Mesodermal cell (in vitro differentiated cells): Measurements from ENCODE around the gene POPDC3.

ENCODE experiments used
- H3K27ac ChIP-seq: 2 replicates; pipeline ENCODE4 v1.7.0; 2013; ENCODE audit warnings: mild to moderate bottlenecking, low read depth, low read length, moderate library complexity; ENCODE audit not compliant: severe bottlenecking
- H3K36me3 ChIP-seq: 2 replicates; pipeline ENCODE4 v1.7.1; 2013; ENCODE audit warnings: mild to moderate bottlenecking, low read length, moderate library complexity; ENCODE audit not compliant: control insufficient read depth, insufficient read depth
- H3K4me1 ChIP-seq: one replicate; pipeline ENCODE4 v1.7.1; 2013; ENCODE audit warnings: mild to moderate bottlenecking, low read length; ENCODE audit not compliant: insufficient read depth, control insufficient read depth, poor library complexity, severe bottlenecking
- H3K4me3 ChIP-seq: 2 replicates; pipeline ENCODE4 v1.7.0; 2013; ENCODE audit warnings: low read length, control low read depth, mild to moderate bottlenecking; ENCODE audit not compliant: insufficient read depth, poor library complexity, severe bottlenecking; ENCODE audit errors: extremely low read depth
- H3K9me3 ChIP-seq: 2 replicates; pipeline ENCODE4 v1.7.1; 2013; ENCODE audit warnings: mild to moderate bottlenecking, low read length, moderate library complexity; ENCODE audit not compliant: control insufficient read depth
- WGBS, 2 experiments: methylation state at CpG; one replicate each; pipeline ENCODE4 v1.1.5; 2013; ENCODE audit warnings: missing lambda C conversion rate in 2 of 2; ENCODE audit not compliant: insufficient coverage in 2 of 2; 5-methylcytosine and 5-hydroxymethylcytosine counted together

The POPDC3 gene

GRCh38 chr6:105161421-105161820 is 18.4 kb downstream of the POPDC3 start:
- WGBS, 2 experiments, result 87 to 100% methylated on average over 2 to 3 of the region's 4 CpGs
- no peaks in the 10 kb centered on the region for H3K9me3 ChIP-seq
- H3K27ac ChIP-seq, result no peak overlapping the region
- no peaks in the 10 kb centered on the region for H3K4me1 ChIP-seq
- H3K4me3 ChIP-seq, result no peak overlapping the region
- H3K36me3 ChIP-seq, result no peaks in the 10 kb centered on the region

- no peaks in the 10 kb centered on the region for H3K9me3 ChIP-seq
- no peaks in the 10 kb centered on the region for H3K4me1 ChIP-seq
- H3K27ac ChIP-seq, result no peak overlapping the region
- no peak overlapping the region for H3K4me3 ChIP-seq
- no peaks in the 10 kb centered on the region for H3K36me3 ChIP-seq
- WGBS, 2 experiments, result 100% methylated on average over 1 of the region's 3 CpGs; no CpG with 5 or more reads in 1 of the 2 experiments
Measured at GRCh38 chr6:105153676-105154075, 26.1 kb downstream of the POPDC3 start.

GRCh38 chr6:105152880-105153279 is 26.9 kb downstream of the POPDC3 start:
- Histone ChIP-seq H3K4me1 (no peaks in the 10 kb centered on the region), H3K36me3 (no peaks in the 10 kb centered on the region), H3K27ac (no peak overlapping the region), H3K4me3 (no peak overlapping the region), H3K9me3 (no peaks in the 10 kb centered on the region)

- Histone ChIP-seq H3K27ac (no peak overlapping the region), H3K4me3 (no peak overlapping the region), H3K36me3 (no peaks in the 10 kb centered on the region), H3K4me1 (no peaks in the 10 kb centered on the region), H3K9me3 (no peaks in the 10 kb centered on the region)
Measured at GRCh38 chr6:105151644-105152043, 28.2 kb downstream of the POPDC3 start.

GRCh38 chr6:105138141-105138540 is 41.7 kb downstream of the POPDC3 start:
- H3K9me3 ChIP-seq, result no peaks in the 10 kb centered on the region
- H3K4me3 ChIP-seq, result no peak overlapping the region
- no CpG with 5 or more reads among the region's 2 CpGs for WGBS, 2 experiments
- H3K36me3 ChIP-seq, result peaks cover 1% of the 10 kb centered on the region
- no peaks in the 10 kb centered on the region for H3K4me1 ChIP-seq
- H3K27ac ChIP-seq, result no peak overlapping the region

GRCh38 chr6:105137388-105137787 is 42.4 kb downstream of the POPDC3 start:
- no peak overlapping the region for H3K27ac ChIP-seq
- peak overlapping the region; percentile 74 for H3K4me3 ChIP-seq
- peaks cover 6% of the 10 kb centered on the region for H3K36me3 ChIP-seq
- H3K4me1 ChIP-seq, result no peaks in the 10 kb centered on the region
- no peaks in the 10 kb centered on the region for H3K9me3 ChIP-seq
- WGBS, 2 experiments, result 3 to 6% methylated on average over 15 to 22 of the region's 32 CpGs

- Histone ChIP-seq H3K9me3 (no peaks in the 10 kb centered on the region), H3K27ac (no peak overlapping the region), H3K4me3 (peak overlapping the region; percentile 74), H3K4me1 (no peaks in the 10 kb centered on the region), H3K36me3 (peaks cover 6% of the 10 kb centered on the region)
- WGBS, 2 experiments, result 0 to 1% methylated on average over 72 to 96 of the region's 122 CpGs
Measured at GRCh38 chr6:105136431-105137350, 43.1 kb downstream of the POPDC3 start.

- WGBS, 2 experiments, result 8 to 10% methylated on average over 21 to 23 of the region's 24 CpGs
- peak overlapping the region; percentile 74 for H3K4me3 ChIP-seq
- no peaks in the 10 kb centered on the region for H3K4me1 ChIP-seq
- H3K27ac ChIP-seq, result no peak overlapping the region
- no peaks in the 10 kb centered on the region for H3K9me3 ChIP-seq
- peaks cover 6% of the 10 kb centered on the region for H3K36me3 ChIP-seq
Measured at GRCh38 chr6:105135907-105136430, 43.8 kb downstream of the POPDC3 start.

GRCh38 chr6:105135056-105135455 is 44.8 kb downstream of the POPDC3 start:
- Histone ChIP-seq H3K36me3 (peaks cover 6% of the 10 kb centered on the region), H3K4me1 (no peaks in the 10 kb centered on the region), H3K27ac (no peak overlapping the region), H3K4me3 (no peak overlapping the region), H3K9me3 (no peaks in the 10 kb centered on the region)
- 80 to 94% methylated on average over 2 to 3 of the region's 4 CpGs for WGBS, 2 experiments

- WGBS, 2 experiments, result 100% methylated on average over 2 of the region's 6 CpGs; no CpG with 5 or more reads in 1 of the 2 experiments
- no peak overlapping the region for H3K27ac ChIP-seq
- H3K36me3 ChIP-seq, result peaks cover 21% of the 10 kb centered on the region
- no peaks in the 10 kb centered on the region for H3K9me3 ChIP-seq
- no peak overlapping the region for H3K4me3 ChIP-seq
- H3K4me1 ChIP-seq, result no peaks in the 10 kb centered on the region
Measured at GRCh38 chr6:105122717-105123116, 57.1 kb downstream of the POPDC3 start.

GRCh38 chr6:105121981-105122380 is 57.8 kb downstream of the POPDC3 start:
- WGBS, 2 experiments, result 77 to 80% methylated on average over 1 to 2 of the region's 3 CpGs
- H3K27ac ChIP-seq, result no peak overlapping the region

More at GRCh38 chr6:105121981-105122380, 57.8 kb downstream of the POPDC3 start:
- peaks cover 21% of the 10 kb centered on the region for H3K36me3 ChIP-seq
- no peaks in the 10 kb centered on the region for H3K4me1 ChIP-seq
- H3K4me3 ChIP-seq, result no peak overlapping the region
- no peaks in the 10 kb centered on the region for H3K9me3 ChIP-seq
